Thoracic aorta (tissue), 2 donors: ENCODE measurements around the gene FKRP. TPM values are rescaled to one million over a fixed set of nuclear protein-coding genes. Genes with fewer than 3 reads are reported as not detected.
"Not testable (repeated sequence)": the region's sequence is repeated elsewhere in the genome, so short reads cannot be mapped to it uniquely, and the experiment has no call there.

Experiments used
- ATAC-seq: fragments of 150-250 bp; one replicate; pipeline ENCODE4 v1.8.0; 2017; ENCODE audit warnings: low read depth; ENCODE audit not compliant: insufficient number of reproducible peaks, low FRiP score
- DNase-seq: peaks from one replicate; pipeline ENCODE4 v3.0.0-alpha.2; 2020; ENCODE audit warnings: low spot score
- H3K27ac ChIP-seq, 2 donors: fragments of 200-600 bp; sonication (generic); 1 replicate in 1 of 2; 2 replicates in 1 of 2; pipeline ENCODE4 v1.5.1; 2016; ENCODE audit warnings: mild to moderate bottlenecking in 2 of 2, moderate library complexity in 2 of 2
- H3K27me3 ChIP-seq: fragments of 200-600 bp; sonication (generic); replicated peaks from 2 replicates; pipeline ENCODE4 v1.6.0; 2016; ENCODE audit warnings: mild to moderate bottlenecking; ENCODE audit not compliant: insufficient read depth
- H3K36me3 ChIP-seq: fragments of 200-600 bp; sonication (generic); one replicate; pipeline ENCODE4 v1.5.1; 2016
- H3K4me1 ChIP-seq, 2 donors: fragments of 200-600 bp; sonication (generic); 1 replicate in 1 of 2; 2 replicates in 1 of 2; pipeline versions ENCODE4 v1.5.1 to v1.6.0; 2016; ENCODE audit warnings: low read depth in 2 of 2, mild to moderate bottlenecking in 1 of 2; ENCODE audit not compliant: control insufficient read depth in 1 of 2
- H3K4me3 ChIP-seq: fragments of 200-600 bp; sonication (generic); 2 replicates; pipeline ENCODE4 v1.5.1; 2016; ENCODE audit warnings: mild to moderate bottlenecking
- H3K9me3 ChIP-seq: fragments of 200-600 bp; sonication (generic); 2 replicates; pipeline ENCODE4 v1.5.1; 2016
- CTCF ChIP-seq: fragments of 200-600 bp; sonication (generic); IDR thresholded peaks from one replicate; pipeline ENCODE4 v1.5.1; 2019; ENCODE audit warnings: antibody characterized with exemption
- total RNA-seq, 2 donors: library from RNA; depleted of rRNA; stranded (reverse); fragments of >200 nt; gene quantifications; one replicate each; pipeline versions ENCODE4 v1.1.0 to v1.2.3, GENCODE V29; 2016

The FKRP gene
- total RNA-seq, 2 donors from 2014 or later: 20.6 to 99.2 TPM

- DNase-seq (no peak), ATAC-seq (no peak)
- Histone ChIP-seq H3K27me3 (no peaks in the 10 kb centered on the region), H3K36me3 (no peaks in the 10 kb centered on the region), H3K9me3 (no peaks in the 10 kb centered on the region), H3K27ac (no peak overlapping the region), H3K4me3 (no peak overlapping the region), H3K4me1 (no peaks in the 10 kb centered on the region)
- no peak for TF ChIP-seq CTCF
These were observed 56.3 kb downstream of the FKRP start for GRCh38 chr19:46802152-46802551.

GRCh38 chr19:46803555-46803954 is 57.7 kb downstream of the FKRP start:
- ATAC-seq (no peak), DNase-seq (no peak)
- Histone ChIP-seq H3K27me3 (no peaks in the 10 kb centered on the region), H3K27ac (no peak overlapping the region), H3K9me3 (no peaks in the 10 kb centered on the region), H3K4me1 (no peaks in the 10 kb centered on the region), H3K36me3 (no peaks in the 10 kb centered on the region), H3K4me3 (no peak overlapping the region)
- no peak for TF ChIP-seq CTCF

GRCh38 chr19:46804432-46804831 is 58.6 kb downstream of the FKRP start:
- not testable (repeated sequence) for H3K36me3 ChIP-seq, ATAC-seq, H3K4me3 ChIP-seq, H3K4me1 ChIP-seq, H3K27ac ChIP-seq, H3K9me3 ChIP-seq, H3K27me3 ChIP-seq, DNase-seq

- Histone ChIP-seq H3K27ac (no peak overlapping the region), H3K4me1 (no peaks in the 10 kb centered on the region), H3K36me3 (no peaks in the 10 kb centered on the region), H3K27me3 (no peaks in the 10 kb centered on the region), H3K9me3 (no peaks in the 10 kb centered on the region), H3K4me3 (no peak overlapping the region)
- TF ChIP-seq CTCF: no peak
- DNase-seq (no peak), ATAC-seq (no peak)
These were observed 60.8 kb downstream of the FKRP start for GRCh38 chr19:46806656-46807055.

Other genes with a start within 250 kb of the FKRP start
- 100 to 1,000 TPM; 181 to 202 TPM for gene CALM3, start 144.7 kb upstream of the FKRP start, total RNA-seq
- 100 to 1,000 TPM; 106 to 207 TPM for gene PTGIR, start 121.0 kb upstream of the FKRP start, total RNA-seq
- gene GNG8, start 109.9 kb upstream of the FKRP start, total RNA-seq: not detected
- 100 to 1,000 TPM; 118 to 138 TPM for gene DACT3, start 84.9 kb upstream of the FKRP start, total RNA-seq
- gene PRKD2, start 28.9 kb upstream of the FKRP start, total RNA-seq: 10 to 100 TPM; 21.4 to 53.6 TPM
- gene STRN4, start 393 bp downstream of the FKRP start, total RNA-seq: 10 to 100 TPM; 60.9 to 66.7 TPM
- gene SLC1A5, start 42.5 kb downstream of the FKRP start, total RNA-seq: 10 to 100 TPM; 48.7 to 66.2 TPM
- 10 to 100 TPM; 76.5 to 93.8 TPM for gene AP2S1, start 104.8 kb downstream of the FKRP start, total RNA-seq
- 10 to 100 TPM; 42.9 to 51.1 TPM for gene ARHGAP35, start 114.9 kb downstream of the FKRP start, total RNA-seq